Mesendoderm (in vitro differentiated cells): ENCODE data around the gene SPAG6.
"Not testable (repeated sequence)": the region's sequence is repeated elsewhere in the genome, so short reads cannot be mapped to it uniquely, and the experiment has no call there.

Experiments
- DNase-seq: peaks from one replicate; pipeline ENCODE4 v3.0.0; 2013
- H2AK5ac ChIP-seq: 2 replicates; pipeline ENCODE4 v1.6.1; 2013; ENCODE audit warnings: low read length, inconsistent platforms
- H2BK120ac ChIP-seq: 2 replicates; pipeline ENCODE4 v1.6.1; 2013; ENCODE audit warnings: low read depth, mild to moderate bottlenecking, low read length, moderate library complexity, mixed read lengths
- H2BK15ac ChIP-seq: replicated peaks from 2 replicates; pipeline ENCODE4 v1.6.1; 2013; ENCODE audit warnings: low read depth, mild to moderate bottlenecking, moderate library complexity
- H2BK5ac ChIP-seq: 2 replicates; pipeline ENCODE4 v1.6.1; 2013; ENCODE audit warnings: low read length, inconsistent platforms
- H3K18ac ChIP-seq: 2 replicates; pipeline ENCODE4 v1.6.1; 2013; ENCODE audit warnings: mild to moderate bottlenecking, low read length, mixed read lengths
- H3K23ac ChIP-seq: one replicate; pipeline ENCODE4 v1.6.1; 2013; ENCODE audit warnings: low read length
- H3K27ac ChIP-seq: 2 replicates; pipeline ENCODE4 v1.5.1; 2013; ENCODE audit warnings: low read depth, mild to moderate bottlenecking, inconsistent platforms, low read length, moderate library complexity
- H3K27me3 ChIP-seq: 2 replicates; pipeline ENCODE4 v1.6.1; 2013; ENCODE audit warnings: low read length, control low read depth, mild to moderate bottlenecking, inconsistent platforms; ENCODE audit not compliant: insufficient read depth, poor library complexity
- H3K36me3 ChIP-seq: 2 replicates; pipeline ENCODE4 v1.6.1; 2013; ENCODE audit warnings: low read length, inconsistent platforms; ENCODE audit not compliant: control insufficient read depth, insufficient read depth
- H3K4ac ChIP-seq: one replicate; pipeline ENCODE4 v1.6.1; 2013; ENCODE audit warnings: low read depth, mild to moderate bottlenecking, low read length, moderate library complexity
- H3K4me1 ChIP-seq: 2 replicates; pipeline ENCODE4 v1.6.1; 2013; ENCODE audit warnings: low read depth, low read length, inconsistent platforms; ENCODE audit not compliant: control insufficient read depth
- H3K4me2 ChIP-seq: 2 replicates; pipeline ENCODE4 v1.6.1; 2013; ENCODE audit warnings: low read length
- H3K4me3 ChIP-seq: 2 replicates; pipeline ENCODE4 v1.5.1; 2013; ENCODE audit warnings: mild to moderate bottlenecking, low read length
- H3K56ac ChIP-seq: one replicate; pipeline ENCODE4 v1.6.1; 2013; ENCODE audit warnings: low read length
- H3K79me1 ChIP-seq: 2 replicates; pipeline ENCODE4 v1.6.1; 2013; ENCODE audit warnings: low read length, inconsistent platforms
- H3K79me2 ChIP-seq: 2 replicates; pipeline ENCODE4 v1.6.1; 2013; ENCODE audit warnings: mild to moderate bottlenecking, low read length; ENCODE audit not compliant: control insufficient read depth, insufficient read depth
- H3K9ac ChIP-seq: 2 replicates; pipeline ENCODE4 v1.6.1; 2013; ENCODE audit warnings: low read length, inconsistent platforms
- H4K5ac ChIP-seq: one replicate; pipeline ENCODE4 v1.6.1; 2013; ENCODE audit warnings: low read length
- H4K8ac ChIP-seq: one replicate; pipeline ENCODE4 v1.6.1; 2013; ENCODE audit warnings: low read depth, mild to moderate bottlenecking, control low read depth, low read length, moderate library complexity
- WGBS: extraction: QIAGEN DNeasy Blood & Tissue Kit; methylation state at CpG from one replicate; pipeline ENCODE4 v1.1.7; 2013; ENCODE audit warnings: low lambda C conversion rate, missing lambda C conversion rate; ENCODE audit not compliant: insufficient coverage; ENCODE audit errors: extremely low coverage; 5-methylcytosine and 5-hydroxymethylcytosine counted together

Gene SPAG6

DNA sequence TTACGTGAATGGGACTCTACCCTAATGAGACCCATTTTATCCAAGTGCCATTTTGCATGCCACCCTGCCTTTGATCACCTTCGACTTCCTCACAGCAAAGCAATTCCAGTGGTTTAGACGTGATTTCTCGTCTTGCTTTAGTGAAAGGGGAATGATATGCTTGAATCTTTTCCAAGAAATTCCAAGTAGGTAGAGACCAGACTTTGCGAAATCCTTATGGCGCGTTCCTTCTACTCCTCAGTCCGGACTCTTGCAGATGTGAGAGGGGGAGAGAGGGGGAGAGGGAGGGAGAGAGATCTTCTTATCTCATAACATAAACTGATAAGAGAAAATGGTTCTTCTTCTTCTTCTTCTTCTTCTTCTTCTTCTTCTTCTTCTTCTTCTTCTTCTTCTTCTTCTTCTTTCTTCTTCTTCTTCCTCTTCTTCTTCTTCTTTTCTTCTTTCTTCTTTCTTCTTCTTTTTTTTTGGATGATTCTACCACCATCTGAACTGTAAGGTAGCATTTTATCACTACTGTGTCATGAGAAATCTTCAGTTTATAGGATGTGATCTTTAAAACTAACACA, 883 bp downstream of the SPAG6 start:
- Histone ChIP-seq H3K27ac (no peak overlapping the region), H3K4ac (no peak overlapping the region), H3K36me3 (no peaks in the 10 kb centered on the region), H3K4me1 (no peaks in the 10 kb centered on the region), H2BK15ac (no peak overlapping the region), H3K56ac (no peak overlapping the region), H3K4me2 (no peak overlapping the region), H2AK5ac (no peak overlapping the region), H4K5ac (no peak overlapping the region), H3K23ac (no peak overlapping the region), H3K18ac (no peak overlapping the region), H2BK5ac (no peak overlapping the region), H3K4me3 (no peak overlapping the region), H3K79me2 (no peaks in the 10 kb centered on the region), H3K79me1 (no peaks in the 10 kb centered on the region), H3K9ac (no peak overlapping the region), H2BK120ac (no peak overlapping the region), H4K8ac (no peak overlapping the region), H3K27me3 (peaks cover 34% of the 10 kb centered on the region)
- no CpG with 5 or more reads among the region's 8 CpGs for WGBS
- peak; percentile 21 for DNase-seq

DNA sequence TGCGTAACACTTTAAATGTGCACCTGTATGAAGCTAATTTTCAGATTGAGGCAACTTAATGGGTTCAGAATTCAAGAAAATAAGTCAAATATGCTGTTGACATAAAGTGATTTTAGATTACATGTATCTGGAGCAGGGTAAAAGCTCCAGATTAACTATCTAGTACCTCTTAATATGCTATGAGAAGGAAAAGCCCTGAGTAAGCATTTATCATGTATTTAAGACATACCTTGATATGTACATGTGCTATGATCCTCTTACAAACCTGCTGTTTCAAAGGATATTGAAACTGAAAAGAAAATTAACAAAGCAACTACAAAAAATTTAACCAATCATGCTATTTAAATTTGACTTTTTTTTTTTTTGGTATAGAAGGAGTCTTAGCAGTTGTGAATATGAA, 4.5 kb downstream of the SPAG6 start:
- Histone ChIP-seq H3K4me2 (no peak overlapping the region), H2BK120ac (no peak overlapping the region), H3K27ac (no peak overlapping the region), H3K4me3 (no peak overlapping the region), H3K4me1 (no peaks in the 10 kb centered on the region), H4K5ac (no peak overlapping the region), H4K8ac (no peak overlapping the region), H2AK5ac (no peak overlapping the region), H3K79me1 (no peaks in the 10 kb centered on the region), H3K18ac (no peak overlapping the region), H3K9ac (no peak overlapping the region), H2BK15ac (no peak overlapping the region), H3K79me2 (no peaks in the 10 kb centered on the region), H3K4ac (no peak overlapping the region), H3K36me3 (no peaks in the 10 kb centered on the region), H3K23ac (no peak overlapping the region), H3K27me3 (peaks cover 16% of the 10 kb centered on the region), H2BK5ac (no peak overlapping the region), H3K56ac (no peak overlapping the region)
- DNase-seq = no peak
- no CpG with 5 or more reads among the region's 1 CpG for WGBS

DNA sequence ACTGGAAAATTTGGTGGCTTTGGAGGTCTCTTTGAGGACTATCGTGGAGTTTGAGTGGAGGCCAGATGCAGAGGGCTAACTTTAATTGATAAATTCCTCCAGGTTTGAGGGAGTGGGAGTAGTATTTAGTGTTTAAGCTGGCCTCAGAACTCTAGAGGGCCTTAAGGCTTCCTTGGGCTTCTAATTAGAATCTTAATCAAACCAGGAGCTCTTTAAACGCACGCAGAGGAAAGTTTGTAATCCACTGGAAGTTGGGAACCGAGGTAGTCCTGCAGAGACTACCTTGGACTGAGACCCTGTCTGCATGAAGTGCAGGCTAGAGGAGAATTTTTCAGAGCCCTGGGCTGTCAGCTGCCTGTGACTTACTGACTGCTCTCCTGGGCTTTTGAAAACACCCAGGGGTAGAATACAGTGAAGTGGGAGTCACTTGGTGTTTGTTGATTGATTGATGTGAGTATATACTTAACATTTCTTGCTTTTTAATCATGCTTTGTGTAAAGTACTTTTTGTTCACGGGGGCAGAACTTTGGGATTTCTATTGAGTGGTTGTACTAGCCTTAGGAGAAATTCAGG, 5.9 kb downstream of the SPAG6 start:
- H3K79me2 ChIP-seq = no peaks in the 10 kb centered on the region
- no peak overlapping the region for H2AK5ac ChIP-seq
- H3K27ac ChIP-seq = no peak overlapping the region
- H4K8ac ChIP-seq = no peak overlapping the region
- H4K5ac ChIP-seq = no peak overlapping the region
- no peak overlapping the region for H3K9ac ChIP-seq
- no peak overlapping the region for H3K4ac ChIP-seq
- no peak for DNase-seq
- no peak overlapping the region for H2BK120ac ChIP-seq
- H3K4me3 ChIP-seq = no peak overlapping the region
- H3K4me1 ChIP-seq = no peaks in the 10 kb centered on the region
- H2BK5ac ChIP-seq = no peak overlapping the region
- peaks cover 2% of the 10 kb centered on the region for H3K27me3 ChIP-seq
- no peaks in the 10 kb centered on the region for H3K79me1 ChIP-seq
- H3K4me2 ChIP-seq = no peak overlapping the region
- no peak overlapping the region for H3K56ac ChIP-seq
- no CpG with 5 or more reads among the region's 5 CpGs for whole genome bisulfite sequencing
- H3K18ac ChIP-seq = no peak overlapping the region
- H3K36me3 ChIP-seq = no peaks in the 10 kb centered on the region
- H3K23ac ChIP-seq = no peak overlapping the region
- no peak overlapping the region for H2BK15ac ChIP-seq

DNA sequence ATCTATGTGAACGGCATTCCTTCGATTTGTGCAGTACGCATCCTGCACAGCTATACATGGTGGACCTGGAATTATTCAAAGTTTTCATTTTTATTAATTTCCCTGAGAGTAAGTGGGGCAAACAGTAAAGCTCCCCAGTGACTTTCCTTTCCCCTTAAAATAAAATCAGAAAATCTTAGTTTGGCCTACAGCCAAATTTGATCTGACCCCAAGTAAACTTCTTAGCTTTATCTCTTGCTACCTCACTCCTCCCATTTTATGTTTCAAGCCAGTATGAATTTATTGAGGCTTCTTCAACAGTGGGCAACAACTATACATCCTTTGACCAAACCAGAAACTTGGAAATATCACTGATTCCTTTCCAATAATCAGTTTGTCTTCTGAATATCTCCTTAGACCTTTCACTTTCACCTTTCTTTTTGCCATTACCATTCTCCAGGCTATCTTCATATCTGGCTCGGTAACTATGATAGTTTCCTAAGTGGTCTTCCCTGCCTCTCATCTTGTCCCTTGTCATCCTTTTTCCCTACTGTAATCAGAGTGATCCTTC, 11.1 kb downstream of the SPAG6 start:
- no peak overlapping the region for H4K8ac ChIP-seq
- DNase-seq = no peak
- no peaks in the 10 kb centered on the region for H3K79me1 ChIP-seq
- H2BK5ac ChIP-seq = no peak overlapping the region
- no peaks in the 10 kb centered on the region for H3K27me3 ChIP-seq
- no peak overlapping the region for H3K27ac ChIP-seq
- H3K36me3 ChIP-seq = no peaks in the 10 kb centered on the region
- H3K4ac ChIP-seq = no peak overlapping the region
- no peak overlapping the region for H3K4me3 ChIP-seq
- H3K18ac ChIP-seq = no peak overlapping the region
- H3K56ac ChIP-seq = no peak overlapping the region
- H3K23ac ChIP-seq = no peak overlapping the region
- H2BK15ac ChIP-seq = no peak overlapping the region
- H4K5ac ChIP-seq = no peak overlapping the region
- no peak overlapping the region for H3K9ac ChIP-seq
- H2AK5ac ChIP-seq = no peak overlapping the region
- H3K79me2 ChIP-seq = no peaks in the 10 kb centered on the region
- WGBS = no CpG with 5 or more reads among the region's 4 CpGs
- H2BK120ac ChIP-seq = no peak overlapping the region
- no peaks in the 10 kb centered on the region for H3K4me1 ChIP-seq
- no peak overlapping the region for H3K4me2 ChIP-seq

DNA sequence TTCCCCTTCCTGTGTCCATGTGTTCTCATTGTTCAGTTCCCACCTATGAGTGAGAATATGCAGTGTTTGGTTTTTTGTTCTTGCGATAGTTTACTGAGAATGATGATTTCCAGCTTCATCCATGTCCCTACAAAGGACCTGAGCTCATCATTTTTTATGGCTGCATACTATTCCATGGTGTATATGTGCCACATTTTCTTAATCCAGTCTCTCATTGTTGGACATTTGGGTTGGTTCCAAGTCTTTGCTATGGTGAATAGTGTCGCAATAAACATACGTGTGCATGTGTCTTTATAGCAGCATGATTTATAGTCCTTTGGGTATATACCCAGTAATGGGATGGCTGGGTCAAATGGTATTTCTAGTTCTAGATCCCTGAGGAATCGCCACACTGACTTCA, 12.5 kb downstream of the SPAG6 start:
- not testable (repeated sequence) for H3K27me3 ChIP-seq, H3K56ac ChIP-seq, H3K9ac ChIP-seq, H2BK120ac ChIP-seq, H3K79me1 ChIP-seq, H3K4me1 ChIP-seq, H3K27ac ChIP-seq, DNase-seq, H2AK5ac ChIP-seq, H4K8ac ChIP-seq, H3K18ac ChIP-seq, H2BK15ac ChIP-seq, H3K79me2 ChIP-seq, H3K4me3 ChIP-seq, H3K4me2 ChIP-seq, H3K4ac ChIP-seq, H2BK5ac ChIP-seq, H4K5ac ChIP-seq, H3K36me3 ChIP-seq, H3K23ac ChIP-seq
- WGBS = no CpG with 5 or more reads among the region's 4 CpGs

DNA sequence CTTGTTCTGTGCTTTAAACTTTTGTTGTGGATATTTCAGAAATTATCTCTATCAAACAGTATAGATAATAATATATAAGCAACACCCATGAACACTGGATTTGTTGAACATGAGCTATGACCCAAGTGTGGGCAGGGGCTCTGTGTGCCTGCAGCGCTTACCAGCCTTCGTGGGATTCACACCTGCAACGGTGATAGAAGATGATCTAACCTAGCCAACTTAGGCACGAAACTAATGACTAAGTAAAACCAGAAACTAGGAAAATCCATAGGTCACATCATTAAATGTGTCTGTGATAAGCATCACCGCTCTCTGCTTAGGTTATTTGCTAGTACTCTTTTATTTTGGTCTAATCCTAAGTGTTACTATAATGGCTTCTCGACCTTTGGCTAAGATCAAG, 18.0 kb downstream of the SPAG6 start:
- Histone ChIP-seq H2BK15ac (no peak overlapping the region), H3K9ac (no peak overlapping the region), H2BK5ac (no peak overlapping the region), H2AK5ac (no peak overlapping the region), H4K8ac (no peak overlapping the region), H3K23ac (no peak overlapping the region), H4K5ac (no peak overlapping the region), H3K27ac (no peak overlapping the region), H3K4me1 (no peaks in the 10 kb centered on the region), H3K27me3 (no peaks in the 10 kb centered on the region), H3K18ac (no peak overlapping the region), H3K4me2 (no peak overlapping the region), H3K79me2 (no peaks in the 10 kb centered on the region), H3K4ac (no peak overlapping the region), H2BK120ac (no peak overlapping the region), H3K79me1 (no peaks in the 10 kb centered on the region), H3K36me3 (no peaks in the 10 kb centered on the region), H3K56ac (no peak overlapping the region), H3K4me3 (no peak overlapping the region)
- no peak for DNase-seq
- no CpG with 5 or more reads among the region's 6 CpGs for WGBS
